H1 (cell line): ENCODE measurements around the gene COLEC11. TPM values are rescaled to one million over a fixed set of nuclear protein-coding genes. Genes with fewer than 3 reads are reported as not detected.
A peak's percentile ranks its signal among the peaks of the same experiment; 100 is the strongest.

ENCODE experiments used
- CTCF ChIA-PET: fragments of 300-600 bp; sonication (Branson Sonifier 250); formaldehyde crosslinking; loops from one replicate; lab custom pipeline; 2021; ENCODE audit not compliant: partially characterized antibody; lab: Charles Lee
- POLR2A ChIA-PET: fragments of 300-600 bp; sonication (Branson Sonifier 250); formaldehyde crosslinking; loops from one replicate; lab custom pipeline; 2021; ENCODE audit warnings: inconsistent platforms; ENCODE audit not compliant: partially characterized antibody; lab: Charles Lee
- DNase-seq, 2 experiments: peaks; one replicate each; pipeline versions ENCODE4 v3.0.0 to v3.0.0-alpha.2; 2010 to 2022; ENCODE audit warnings: low spot score in 2 of 2, low read depth in 1 of 2, mixed read lengths in 1 of 2
- FAIRE-seq: peaks from 2 replicates; lab custom pipeline; 2011; peaks lifted over from hg19 to GRCh38; lab: Jason Lieb, UNC
- H2AFZ ChIP-seq: 2 replicates; pipeline ENCODE4 v1.8.1; 2012; ENCODE audit warnings: low read length, inconsistent platforms
- H2AK5ac ChIP-seq: 2 replicates; pipeline ENCODE4 v1.6.1; 2013; ENCODE audit warnings: low read depth, low read length
- H2BK120ac ChIP-seq: replicated peaks from 2 replicates; pipeline ENCODE3; 2013; ENCODE audit warnings: low read depth, low read length, inconsistent platforms
- H2BK12ac ChIP-seq: 2 replicates; pipeline ENCODE4 v1.6.1; 2013; ENCODE audit warnings: low read depth, low read length
- H2BK15ac ChIP-seq: 2 replicates; pipeline ENCODE4 v1.6.1; 2013; ENCODE audit warnings: low read length
- H2BK20ac ChIP-seq: 2 replicates; pipeline ENCODE4 v1.6.1; 2013; ENCODE audit warnings: low read length
- H2BK5ac ChIP-seq: 2 replicates; pipeline ENCODE4 v1.6.1; 2013; ENCODE audit warnings: low read depth, low read length
- H3K14ac ChIP-seq: 2 replicates; pipeline ENCODE4 v1.6.1; 2013; ENCODE audit warnings: inconsistent platforms; ENCODE audit not compliant: insufficient read length
- H3K18ac ChIP-seq: 2 replicates; pipeline ENCODE4 v1.6.1; 2013; ENCODE audit warnings: low read length; ENCODE audit errors: extremely low read depth
- H3K23ac ChIP-seq: 2 replicates; pipeline ENCODE4 v1.6.1; 2013; ENCODE audit warnings: inconsistent platforms; ENCODE audit not compliant: insufficient read length
- H3K23me2 ChIP-seq: 2 replicates; pipeline ENCODE4 v1.6.1; 2013; ENCODE audit warnings: low read depth, low read length
- H3K27ac ChIP-seq: 2 replicates; pipeline ENCODE4 v1.6.1; 2011; ENCODE audit warnings: low read depth, low read length, inconsistent platforms
- H3K27me3 ChIP-seq, 4 experiments: replicated peaks in 1 of 4; 1 replicate in 1 of 4; 2 replicates in 3 of 4; pipeline versions ENCODE4 v1.6.1 to v1.8.1; 2011 to 2013; ENCODE audit warnings: low read length in 3 of 4, mild to moderate bottlenecking in 3 of 4, inconsistent platforms in 2 of 4, mixed read lengths in 2 of 4, moderate library complexity in 1 of 4; ENCODE audit not compliant: control insufficient read depth in 3 of 4, insufficient read depth in 3 of 4; ENCODE audit errors: extremely low read depth in 1 of 4
- H3K36me3 ChIP-seq, 4 experiments: 2 replicates each; pipeline versions ENCODE4 v1.6.1 to v1.8.1; 2011 to 2013; ENCODE audit warnings: mild to moderate bottlenecking in 4 of 4, low read length in 3 of 4, moderate library complexity in 2 of 4, control low read depth in 1 of 4, inconsistent platforms in 1 of 4; ENCODE audit not compliant: insufficient read depth in 4 of 4, control insufficient read depth in 2 of 4
- H3K4ac ChIP-seq: replicated peaks from 2 replicates; pipeline ENCODE3; 2013; ENCODE audit warnings: low read length, low read depth, mixed read lengths, inconsistent platforms; ENCODE audit not compliant: insufficient read length
- H3K4me1 ChIP-seq, 4 experiments: replicated peaks in 1 of 4; 1 replicate in 1 of 4; 2 replicates in 3 of 4; pipeline versions ENCODE4 v1.6.1 to v1.8.1; 2011 to 2013; ENCODE audit warnings: low read length in 3 of 4, inconsistent platforms in 2 of 4, mixed read lengths in 1 of 4; ENCODE audit not compliant: insufficient read depth in 4 of 4, control insufficient read depth in 3 of 4
- H3K4me2 ChIP-seq, 2 experiments: 2 replicates each; pipeline versions ENCODE4 v1.6.1 to v1.8.1; 2011 to 2013; ENCODE audit warnings: low read depth in 2 of 2, low read length in 2 of 2, control low read depth in 1 of 2, inconsistent platforms in 1 of 2, mild to moderate bottlenecking in 1 of 2; ENCODE audit not compliant: insufficient read depth in 1 of 2
- H3K4me3 ChIP-seq, 4 experiments: fragments of 200-600, 300-600 bp in 1 of 4; sonication (generic), shearing (Covaris generic), sonication (Bioruptor Twin) in 1 of 4; 2 replicates each; pipeline versions ENCODE4 v1.5.1 to v1.8.1; 2011 to 2016; ENCODE audit warnings: low read length in 4 of 4, low read depth in 3 of 4, control low read depth in 2 of 4, inconsistent platforms in 2 of 4, mild to moderate bottlenecking in 2 of 4, mixed read lengths in 1 of 4, moderate library complexity in 1 of 4; ENCODE audit not compliant: insufficient read depth in 2 of 4; ENCODE audit errors: extremely low read depth in 1 of 4
- H3K56ac ChIP-seq: replicated peaks from 2 replicates; pipeline ENCODE3; 2013; ENCODE audit warnings: low read depth, mild to moderate bottlenecking, mixed read lengths, low read length, inconsistent platforms; ENCODE audit not compliant: insufficient read length
- H3K79me1 ChIP-seq: 2 replicates; pipeline ENCODE4 v1.6.1; 2013; ENCODE audit warnings: low read depth, low read length, control low read depth
- H3K79me2 ChIP-seq, 2 experiments: 2 replicates each; pipeline versions ENCODE4 v1.6.1 to v1.8.1; 2012 to 2013; ENCODE audit warnings: low read length in 2 of 2, mild to moderate bottlenecking in 2 of 2, inconsistent platforms in 1 of 2; ENCODE audit not compliant: insufficient read depth in 2 of 2, control insufficient read depth in 1 of 2
- H3K9ac ChIP-seq, 4 experiments: replicated peaks in 1 of 4; 1 replicate in 1 of 4; 2 replicates in 3 of 4; pipeline versions ENCODE4 v1.6.1 to v1.8.1; 2011 to 2013; ENCODE audit warnings: low read depth in 3 of 4, low read length in 3 of 4, control low read depth in 2 of 4, mild to moderate bottlenecking in 2 of 4, moderate library complexity in 2 of 4, inconsistent platforms in 1 of 4; ENCODE audit errors: extremely low read depth in 1 of 4
- H3K9me3 ChIP-seq, 2 experiments: 2 replicates each; pipeline versions ENCODE4 v1.6.1 to v1.8.1; 2012 to 2013; ENCODE audit warnings: mild to moderate bottlenecking in 2 of 2, moderate library complexity in 2 of 2, control low read depth in 1 of 2, inconsistent platforms in 1 of 2, low read depth in 1 of 2, low read length in 1 of 2, mixed read lengths in 1 of 2; ENCODE audit not compliant: insufficient read depth in 2 of 2
- H4K20me1 ChIP-seq, 2 experiments: replicated peaks in 1 of 2; 2 replicates each; pipeline versions ENCODE3 to v1.8.1; 2011 to 2013; ENCODE audit warnings: inconsistent platforms in 2 of 2, low read length in 2 of 2, mild to moderate bottlenecking in 1 of 2; ENCODE audit not compliant: insufficient read depth in 2 of 2, control insufficient read depth in 1 of 2
- H4K5ac ChIP-seq: 2 replicates; pipeline ENCODE4 v1.6.1; 2013; ENCODE audit warnings: low read length, low read depth, mixed read lengths, inconsistent platforms; ENCODE audit not compliant: insufficient read length
- H4K8ac ChIP-seq: 2 replicates; pipeline ENCODE4 v1.8.0; 2013; ENCODE audit warnings: mild to moderate bottlenecking, moderate library complexity, low read length, inconsistent platforms; ENCODE audit not compliant: insufficient read depth; ENCODE audit errors: extremely low read depth
- H4K91ac ChIP-seq: replicated peaks from 2 replicates; pipeline ENCODE3; 2013; ENCODE audit warnings: low read length, mixed read lengths, inconsistent platforms; ENCODE audit not compliant: insufficient read length
- BRCA1 ChIP-seq: IDR thresholded peaks from 2 replicates; pipeline ENCODE4 v1.6.1; 2012; ENCODE audit warnings: low read depth, low read length, improper control_type of control experiment
- CBX5 ChIP-seq: fragments of 300-800, 300-1000 bp; sonication (generic); IDR thresholded peaks from 2 replicates; pipeline ENCODE4 v1.7.1; 2016; ENCODE audit warnings: antibody characterized with exemption, low read length, low read depth
- CEBPB ChIP-seq: IDR thresholded peaks from 2 replicates; pipeline ENCODE4 v1.6.1; 2012; ENCODE audit warnings: low read depth, low read length
- EP300 ChIP-seq, 2 experiments: IDR thresholded peaks; 1 replicate in 1 of 2; 2 replicates in 1 of 2; pipeline ENCODE4 v1.6.1; 2011 to 2012; ENCODE audit warnings: low read depth in 2 of 2, low read length in 2 of 2, mild to moderate bottlenecking in 2 of 2, borderline replicate concordance in 1 of 2, inconsistent platforms in 1 of 2, moderate library complexity in 1 of 2
- JUN ChIP-seq: IDR thresholded peaks from 2 replicates; pipeline ENCODE4 v1.6.1; 2011; ENCODE audit warnings: low read depth, mild to moderate bottlenecking, improper control_type of control experiment, low read length
- PHF8 ChIP-seq: fragments of 200-600 bp; sonication (generic); conservative IDR thresholded peaks from 2 replicates; pipeline ENCODE4 v1.7.1; 2012; ENCODE audit warnings: low read depth, mild to moderate bottlenecking, inconsistent platforms, low read length, moderate library complexity
- POU5F1 ChIP-seq: IDR thresholded peaks from 2 replicates; pipeline ENCODE4 v1.6.1; 2011; ENCODE audit warnings: low read depth, mild to moderate bottlenecking, low read length, moderate library complexity
- RBBP5 ChIP-seq: IDR thresholded peaks from 2 replicates; pipeline ENCODE4 v1.7.1; 2012; ENCODE audit warnings: low read depth, mild to moderate bottlenecking, inconsistent platforms, low read length, moderate library complexity, borderline replicate concordance
- TCF12 ChIP-seq: IDR thresholded peaks from 2 replicates; pipeline ENCODE4 v1.6.1; 2011; ENCODE audit warnings: low read depth, mild to moderate bottlenecking, low read length
- ZNF274 ChIP-seq: IDR thresholded peaks from 2 replicates; pipeline ENCODE4 v1.7.0; 2012; ENCODE audit warnings: low read length, borderline replicate concordance; ENCODE audit errors: extremely low read depth
- WGBS, 2 experiments: shearing (Covaris generic) in 1 of 2; methylation state at CpG; one replicate each; pipeline versions ENCODE4 v1.1.6 to v1.1.7; 2013 to 2015; ENCODE audit warnings: low lambda C conversion rate in 2 of 2, mixed read lengths in 2 of 2, inconsistent platforms in 1 of 2, low coverage in 1 of 2, missing lambda C conversion rate in 1 of 2; ENCODE audit not compliant: insufficient replicate concordance in 2 of 2, insufficient coverage in 1 of 2, insufficient read length in 1 of 2; ENCODE audit errors: extremely low coverage in 1 of 2, missing lambda C conversion rate in 1 of 2; 5-methylcytosine and 5-hydroxymethylcytosine counted together
- polyA plus RNA-seq, 7 experiments: library from polyadenylated mRNA; depleted of rRNA in 3 of 7; stranded (reverse) in 5 of 7; unstranded in 2 of 7; fragments of >200 nt in 5 of 7; fragments of 200-250 nt in 2 of 7; gene quantifications; 1 replicate in 5 of 7; 2 replicates in 1 of 7; 4 replicates in 1 of 7; pipeline versions ENCODE4 v1.2.1 to v1.2.3, GENCODE V29; 2011 to 2013; ENCODE audit warnings: missing spikeins in 2 of 7, mixed read lengths in 2 of 7
- total RNA-seq: library from RNA; stranded (reverse); fragmentation: NEBNext Ultra II Directional; extraction: Animal tissue kit (Norgen Biotek cat#: 25700); gene quantifications from 2 replicates; pipeline ENCODE4 v1.2.1, GENCODE V29; 2021
- TF ChIP-seq, protein P1 (sequence below), 3 experiments: IDR thresholded peaks; 1 replicate in 2 of 3; 2 replicates in 1 of 3; pipeline versions ENCODE4 v1.5.1 to v1.6.1; 2011; ENCODE audit warnings: low read length in 3 of 3, mild to moderate bottlenecking in 3 of 3, inconsistent platforms in 2 of 3, low read depth in 1 of 3, moderate library complexity in 1 of 3; ENCODE audit not compliant: insufficient read depth in 1 of 3; ENCODE audit errors: control extremely low read depth in 1 of 3

COLEC11 gene
- total and polyA plus RNA-seq, 2 of the 8 experiments (the other 6 are each of a cell fraction or from before 2014, with no cell fraction given) = 0.47 to 0.80 TPM

- WGBS, 2 experiments = 84% methylated on average over 5 of the region's 12 CpGs; no CpG with 5 or more reads in 1 of the 2 experiments
- Histone ChIP-seq H3K23me2 (no peaks in the 10 kb centered on the region), H4K91ac (no peak overlapping the region), H2BK15ac (no peak overlapping the region), H3K27me3 (no peaks in the 10 kb centered on the region; a peak in 1 of 7 replicates), H3K4me2 (no peak overlapping the region), H3K27ac (no peak overlapping the region), H2BK12ac (no peak overlapping the region), H2BK120ac (no peak overlapping the region), H3K14ac (no peak overlapping the region), H3K9ac (peak overlapping the region in 1 of 4 experiments; percentile 11; a peak in 1 of 7 replicates), H3K79me2 (no peaks in the 10 kb centered on the region), H4K8ac (no peak overlapping the region), H2BK5ac (no peak overlapping the region), H3K79me1 (no peaks in the 10 kb centered on the region), H3K4me3 (no peak overlapping the region), H3K36me3 (no peaks in the 10 kb centered on the region), H4K5ac (no peak overlapping the region), H3K4ac (no peak overlapping the region), H2BK20ac (no peak overlapping the region), H3K9me3 (no peaks in the 10 kb centered on the region), H3K4me1 (no peaks in the 10 kb centered on the region; a peak in 1 of 7 replicates), H3K23ac (no peak overlapping the region), H3K56ac (no peak overlapping the region), H2AK5ac (no peak overlapping the region), H4K20me1 (no peaks in the 10 kb centered on the region), H3K18ac (no peak overlapping the region), H2AFZ (no peak overlapping the region)
- POLR2A ChIA-PET = interaction anchor here (1.3 to 2.7 kb wide), 2 partner anchors 17 to 56 kb away, joined by 5 to 8 read pairs; no protein-coding TSS in a partner anchor
- DNase-seq (no peak), FAIRE-seq (no peak)
- CTCF ChIA-PET = interaction anchor here (1.9 to 3.4 kb wide), 4 partner anchors 8 to 18 kb away, joined by 5 to 12 read pairs (median 10); no protein-coding TSS in a partner anchor
- TF ChIP-seq PHF8 (no peak), TCF12 (no peak), EP300 (IDR thresholded peaks at IDR 0.05; ENCODE audit: borderline replicate concordance in 1 of 2, low read depth in 2 of 2, low read length in 2 of 2) (no peak), JUN (no peak), ZNF274 (no peak), CEBPB (no peak), RBBP5 (no peak), POU5F1 (no peak), BRCA1 (no peak), CBX5 (no peak)
- TF ChIP-seq, protein P1, sequence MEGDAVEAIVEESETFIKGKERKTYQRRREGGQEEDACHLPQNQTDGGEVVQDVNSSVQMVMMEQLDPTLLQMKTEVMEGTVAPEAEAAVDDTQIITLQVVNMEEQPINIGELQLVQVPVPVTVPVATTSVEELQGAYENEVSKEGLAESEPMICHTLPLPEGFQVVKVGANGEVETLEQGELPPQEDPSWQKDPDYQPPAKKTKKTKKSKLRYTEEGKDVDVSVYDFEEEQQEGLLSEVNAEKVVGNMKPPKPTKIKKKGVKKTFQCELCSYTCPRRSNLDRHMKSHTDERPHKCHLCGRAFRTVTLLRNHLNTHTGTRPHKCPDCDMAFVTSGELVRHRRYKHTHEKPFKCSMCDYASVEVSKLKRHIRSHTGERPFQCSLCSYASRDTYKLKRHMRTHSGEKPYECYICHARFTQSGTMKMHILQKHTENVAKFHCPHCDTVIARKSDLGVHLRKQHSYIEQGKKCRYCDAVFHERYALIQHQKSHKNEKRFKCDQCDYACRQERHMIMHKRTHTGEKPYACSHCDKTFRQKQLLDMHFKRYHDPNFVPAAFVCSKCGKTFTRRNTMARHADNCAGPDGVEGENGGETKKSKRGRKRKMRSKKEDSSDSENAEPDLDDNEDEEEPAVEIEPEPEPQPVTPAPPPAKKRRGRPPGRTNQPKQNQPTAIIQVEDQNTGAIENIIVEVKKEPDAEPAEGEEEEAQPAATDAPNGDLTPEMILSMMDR (IDR thresholded peaks at IDR 0.05; ENCODE audit: control extremely low read depth in 1 of 3, insufficient read depth in 1 of 3, low read depth in 1 of 3, low read length in 3 of 3) = no peak
Measured at GRCh38 chr2:3634596-3635121, 39.7 kb downstream of the COLEC11 start.
